Adrenal gland (tissue), 5 donors: ENCODE results near the gene RGS3.

Source experiments
- CTCF ChIP-seq, 6 experiments: fragments of 450-650 bp in 4 of 6; fragments of 200-600 bp in 2 of 6; sonication (generic) in 1 of 6; IDR thresholded peaks; 1 replicate in 5 of 6; 2 replicates in 1 of 6; pipeline versions ENCODE4 v1.5.1 to v1.8.0; 2016 to 2021; ENCODE audit warnings: antibody characterized with exemption in 6 of 6, mild to moderate bottlenecking in 2 of 6, moderate library complexity in 1 of 6
- POLR2A ChIP-seq, 2 donors: fragments of 450-650 bp; IDR thresholded peaks; one replicate each; pipeline ENCODE4 v1.6.1; 2017; ENCODE audit warnings: antibody characterized with exemption in 2 of 2, mild to moderate bottlenecking in 2 of 2, moderate library complexity in 1 of 2
- donor health status: DM: no; HTN: no; CAD: no.

- no peak for TF ChIP-seq CTCF (IDR thresholded peaks at IDR 0.05)
- no peak for TF ChIP-seq POLR2A (IDR thresholded peaks at IDR 0.05)
Measured at GRCh38 chr9:113579283-113580040, 115.9 kb downstream of the RGS3 start.
